HG03378 (cell line): Measurements from ENCODE around the gene VPS4A.
"Not testable (repeated sequence)": the region's sequence is repeated elsewhere in the genome, so short reads cannot be mapped to it uniquely, and the experiment has no call there.

ENCODE experiments used
- ATAC-seq: cut with Tn5 transposase; IDR thresholded peaks from one replicate; pipeline ENCODE4 v1.9.1; 2021; ENCODE audit warnings: mild to moderate bottlenecking, moderate library complexity; ENCODE audit not compliant: unreplicated experiment

VPS4A gene

GRCh38 chr16:69310653-69311532 lies at the start of gene VPS4A:
VPS4A (plus strand) TSS chr16:69311350; CDS start chr16:69311512, 162 bp downstream.
- peak; percentile 65 for ATAC-seq

- no peak for ATAC-seq
Observed at GRCh38 chr16:69266334-69267063, 44.7 kb upstream of the VPS4A start.

GRCh38 chr16:69267633-69268032 lies 43.5 kb upstream of the VPS4A start:
- no peak for ATAC-seq

- no peak for ATAC-seq
Observed at GRCh38 chr16:69270395-69270794, 40.8 kb upstream of the VPS4A start.

DNA sequence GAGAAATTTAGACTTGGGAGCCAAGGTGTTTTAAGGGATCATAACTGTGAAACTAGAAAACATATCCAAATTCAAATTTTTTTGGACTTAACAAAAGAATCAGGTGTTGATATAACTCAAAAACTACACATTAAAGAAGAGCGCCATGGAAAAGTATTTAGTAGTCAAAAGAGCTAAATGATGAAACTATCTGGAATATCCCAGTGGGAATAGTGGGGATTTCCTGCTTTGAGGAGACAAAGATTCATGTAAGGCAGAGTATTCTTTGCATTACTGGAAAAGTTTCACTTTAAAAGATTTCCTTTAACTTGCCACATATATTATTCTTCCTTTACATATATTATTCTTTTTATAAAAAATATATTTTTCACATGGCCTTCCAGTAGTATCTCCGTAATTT lies 40.3 kb upstream of the VPS4A start:
- no peak for ATAC-seq

GRCh38 chr16:69273009-69273408 lies 38.1 kb upstream of the VPS4A start:
- ATAC-seq, result no peak

DNA sequence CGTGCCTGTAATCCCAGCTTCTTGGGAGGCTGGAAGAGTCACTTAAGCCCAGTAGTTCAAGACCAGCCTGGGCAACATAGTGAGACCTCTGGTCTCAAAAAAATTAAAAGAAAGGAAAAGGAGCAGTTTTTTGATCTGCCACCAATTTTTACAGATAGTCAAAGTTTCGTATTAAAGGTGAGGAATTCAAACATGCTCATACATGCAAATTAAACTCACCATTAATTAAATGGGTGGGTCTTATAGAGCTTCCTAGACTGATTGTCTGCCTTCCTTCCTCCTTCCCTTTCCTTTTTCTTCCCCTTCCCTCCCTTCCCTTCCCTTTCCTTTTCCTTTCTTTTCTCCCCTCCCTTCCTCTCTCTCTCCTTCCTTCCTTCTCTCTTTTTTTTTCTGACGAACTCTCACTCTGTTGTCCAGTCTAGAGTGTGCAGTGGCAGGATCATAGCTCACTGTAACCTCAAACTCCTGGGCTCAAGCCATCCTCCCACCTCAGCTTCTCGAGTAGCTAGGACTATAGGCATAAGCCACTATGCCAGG lies 36.4 kb upstream of the VPS4A start:
- no peak for ATAC-seq

GRCh38 chr16:69276148-69277115 lies 34.7 kb upstream of the VPS4A start:
- ATAC-seq, result no peak

- ATAC-seq, result no peak
Observed at GRCh38 chr16:69277413-69277812, 33.7 kb upstream of the VPS4A start.

GRCh38 chr16:69283851-69284250 lies 27.3 kb upstream of the VPS4A start:
- no peak for ATAC-seq

DNA sequence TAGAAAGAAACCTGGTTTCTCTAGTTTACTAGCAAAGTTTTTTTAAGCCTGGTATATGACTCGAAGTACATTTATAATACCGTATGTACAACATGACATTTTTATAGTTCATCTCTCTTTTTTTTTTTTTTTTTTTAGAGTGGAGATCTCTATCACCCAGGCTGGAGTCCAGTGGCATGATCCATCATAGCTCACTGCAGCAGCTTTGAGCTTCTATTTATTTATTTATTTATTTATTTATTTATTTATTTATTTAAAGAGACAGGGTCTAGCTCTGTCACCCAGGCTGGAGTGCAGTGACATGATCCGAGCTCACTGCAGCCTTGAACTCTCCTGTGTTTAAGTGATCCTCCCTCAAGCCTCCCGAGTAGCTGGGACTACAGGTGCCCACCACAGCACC lies 25.9 kb upstream of the VPS4A start:
- ATAC-seq, result no peak

DNA sequence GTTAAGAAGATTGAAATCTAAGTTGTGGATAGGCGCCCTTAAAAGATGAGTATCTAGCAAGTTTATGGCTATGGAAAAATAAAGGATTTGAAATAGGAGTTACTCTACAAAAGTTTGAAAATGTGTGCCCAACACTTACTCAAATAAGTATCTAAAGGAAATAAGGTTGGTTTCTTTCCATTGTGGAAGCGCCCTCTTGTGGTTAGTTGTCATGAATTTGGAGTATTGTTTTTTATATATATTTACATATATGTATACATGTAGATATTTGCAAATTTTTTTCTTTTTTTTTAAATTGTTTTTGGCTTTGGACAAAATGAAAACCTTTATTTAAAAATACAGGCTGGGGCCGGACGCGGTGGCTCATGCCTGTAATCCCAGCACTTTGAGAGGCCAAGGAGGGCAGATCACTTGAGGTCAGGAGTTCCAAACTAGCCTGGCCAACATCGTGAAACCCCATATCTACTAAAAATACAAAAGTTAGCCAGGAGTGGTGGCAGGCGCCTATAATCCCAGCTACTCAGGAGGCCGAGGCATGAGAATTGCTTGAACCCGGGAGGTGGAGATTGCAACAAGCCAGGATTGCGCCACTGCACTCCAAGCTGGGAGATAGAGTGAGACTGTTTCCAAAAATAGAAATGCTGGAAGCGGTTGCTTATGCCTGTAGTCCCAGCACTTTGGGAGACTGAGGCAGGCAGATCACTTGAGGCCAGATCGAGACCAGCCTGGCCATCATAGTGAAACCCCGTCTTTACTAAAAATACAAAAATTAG lies 24.0 kb upstream of the VPS4A start:
- no peak for ATAC-seq

GRCh38 chr16:69291657-69292056 lies 19.5 kb upstream of the VPS4A start:
- ATAC-seq, result not testable (repeated sequence)

- no peak for ATAC-seq
Observed at GRCh38 chr16:69293401-69293800, 17.7 kb upstream of the VPS4A start.

DNA sequence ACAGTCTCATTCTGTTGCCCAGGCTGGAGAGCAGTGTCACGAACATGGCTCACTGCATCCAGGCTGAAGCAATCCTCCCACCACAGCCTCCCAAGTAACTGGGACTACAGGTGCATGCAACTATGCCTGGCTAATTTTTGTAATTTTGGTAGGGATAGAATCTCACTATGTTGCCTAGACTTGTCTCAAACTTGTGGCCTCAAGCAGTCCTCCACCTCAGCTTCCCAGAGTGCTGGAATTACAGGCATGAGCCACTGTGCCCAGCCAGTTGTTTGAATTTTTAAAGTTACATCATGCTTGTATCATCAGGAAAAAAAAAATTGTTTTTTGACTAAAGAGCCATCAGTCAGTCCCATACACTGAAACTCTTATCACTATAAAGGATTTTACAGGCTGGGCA lies 17.1 kb upstream of the VPS4A start:
- ATAC-seq, result no peak

DNA sequence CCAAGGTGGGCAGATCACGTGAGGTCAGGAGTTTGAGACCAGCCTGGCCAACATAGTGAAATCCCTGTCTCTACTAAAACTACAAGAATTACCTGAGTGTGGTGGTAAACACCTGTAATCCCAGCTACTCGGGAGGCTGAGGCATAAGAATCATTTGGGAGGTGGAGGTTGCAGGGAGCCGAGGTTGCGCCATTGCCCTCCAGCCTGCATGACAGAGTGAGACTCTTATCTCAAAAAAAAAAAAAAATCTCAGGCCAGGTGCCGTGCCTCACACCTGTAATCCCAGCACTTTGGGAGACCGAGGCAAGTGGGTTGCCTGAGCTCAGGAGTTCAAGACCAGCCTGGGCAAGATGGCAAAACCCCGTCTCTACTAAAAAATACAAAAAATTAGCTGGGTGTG lies 14.4 kb upstream of the VPS4A start:
- ATAC-seq, result not testable (repeated sequence)

- ATAC-seq, result no peak
Observed at GRCh38 chr16:69298261-69298660, 12.9 kb upstream of the VPS4A start.

- no peak for ATAC-seq
Observed at GRCh38 chr16:69301187-69301586, 10.0 kb upstream of the VPS4A start.

DNA sequence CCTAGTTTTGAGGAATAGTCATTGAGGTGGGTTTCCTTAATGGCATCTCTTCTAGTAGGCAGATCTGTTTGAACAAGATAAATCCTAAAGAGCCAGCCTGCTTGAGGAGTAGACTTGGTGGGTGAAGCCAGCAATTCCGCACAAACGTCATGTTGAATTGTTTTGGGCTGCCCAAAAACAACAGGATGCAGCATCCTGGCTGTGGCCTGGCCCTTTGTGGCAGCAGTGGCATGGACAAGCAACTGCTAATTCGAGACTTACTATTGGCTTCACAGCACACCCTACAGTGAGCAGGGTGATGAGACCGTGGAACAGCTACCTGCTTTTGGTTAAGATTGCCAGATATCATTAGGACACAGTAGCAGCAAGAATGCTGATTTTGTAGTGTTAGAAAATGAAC lies 9.3 kb upstream of the VPS4A start:
- no peak for ATAC-seq

- no peak for ATAC-seq
Observed at GRCh38 chr16:69302301-69302700, 8.8 kb upstream of the VPS4A start.
